GM12874 (cell line): ENCODE measurements around the gene DIS3L2.
A peak's percentile ranks its signal among the peaks of the same experiment; 100 is the strongest.

Experiments
- TF ChIP-seq, protein P1 (sequence below): IDR thresholded peaks from 2 replicates; pipeline ENCODE4 v1.5.1; 2011; ENCODE audit warnings: low read depth, mild to moderate bottlenecking, control low read depth, low read length, moderate library complexity; ENCODE audit not compliant: insufficient read depth

Gene DIS3L2

DNA sequence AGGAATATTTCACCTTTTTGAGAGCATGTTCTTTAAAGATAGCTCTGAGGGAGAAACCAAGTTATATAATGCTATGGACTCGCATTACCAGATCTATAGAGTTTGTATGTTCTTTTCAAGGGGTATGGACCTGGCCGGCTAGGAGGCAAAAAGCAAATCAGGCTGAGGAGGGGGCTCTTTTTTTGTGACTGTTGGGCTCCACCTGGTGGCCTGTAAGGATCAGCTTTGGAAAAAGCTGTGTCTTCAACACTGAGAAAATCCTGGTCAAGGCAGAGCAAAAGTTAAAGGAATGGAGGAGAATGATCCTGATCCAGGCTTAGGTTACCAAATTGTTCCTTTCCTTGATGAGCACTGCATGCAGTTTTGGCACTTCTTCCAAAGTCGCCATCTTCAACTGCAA lies 180.5 kb downstream of the DIS3L2 start:
- TF ChIP-seq, protein P1, sequence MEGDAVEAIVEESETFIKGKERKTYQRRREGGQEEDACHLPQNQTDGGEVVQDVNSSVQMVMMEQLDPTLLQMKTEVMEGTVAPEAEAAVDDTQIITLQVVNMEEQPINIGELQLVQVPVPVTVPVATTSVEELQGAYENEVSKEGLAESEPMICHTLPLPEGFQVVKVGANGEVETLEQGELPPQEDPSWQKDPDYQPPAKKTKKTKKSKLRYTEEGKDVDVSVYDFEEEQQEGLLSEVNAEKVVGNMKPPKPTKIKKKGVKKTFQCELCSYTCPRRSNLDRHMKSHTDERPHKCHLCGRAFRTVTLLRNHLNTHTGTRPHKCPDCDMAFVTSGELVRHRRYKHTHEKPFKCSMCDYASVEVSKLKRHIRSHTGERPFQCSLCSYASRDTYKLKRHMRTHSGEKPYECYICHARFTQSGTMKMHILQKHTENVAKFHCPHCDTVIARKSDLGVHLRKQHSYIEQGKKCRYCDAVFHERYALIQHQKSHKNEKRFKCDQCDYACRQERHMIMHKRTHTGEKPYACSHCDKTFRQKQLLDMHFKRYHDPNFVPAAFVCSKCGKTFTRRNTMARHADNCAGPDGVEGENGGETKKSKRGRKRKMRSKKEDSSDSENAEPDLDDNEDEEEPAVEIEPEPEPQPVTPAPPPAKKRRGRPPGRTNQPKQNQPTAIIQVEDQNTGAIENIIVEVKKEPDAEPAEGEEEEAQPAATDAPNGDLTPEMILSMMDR: peak; percentile 56

DNA sequence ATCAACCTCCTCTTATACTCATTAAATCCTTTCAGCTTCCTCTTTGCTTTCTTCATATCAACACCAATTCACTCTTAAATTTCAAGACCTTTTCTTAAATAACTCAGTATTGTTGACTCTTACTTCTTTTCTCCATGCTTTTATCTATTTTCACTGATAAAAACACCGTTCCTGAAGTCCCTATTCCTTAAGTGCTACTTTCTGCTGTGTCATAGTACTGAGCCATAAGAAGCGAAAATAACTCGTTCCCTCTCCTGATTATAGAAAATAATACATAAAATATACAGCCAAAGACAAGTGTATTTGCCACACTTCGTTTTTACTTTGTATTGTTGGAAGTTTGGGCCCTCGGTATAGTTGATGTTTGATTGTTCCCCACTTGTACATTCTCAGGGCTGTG lies 181.0 kb downstream of the DIS3L2 start:
- TF ChIP-seq, protein P1: no peak

DNA sequence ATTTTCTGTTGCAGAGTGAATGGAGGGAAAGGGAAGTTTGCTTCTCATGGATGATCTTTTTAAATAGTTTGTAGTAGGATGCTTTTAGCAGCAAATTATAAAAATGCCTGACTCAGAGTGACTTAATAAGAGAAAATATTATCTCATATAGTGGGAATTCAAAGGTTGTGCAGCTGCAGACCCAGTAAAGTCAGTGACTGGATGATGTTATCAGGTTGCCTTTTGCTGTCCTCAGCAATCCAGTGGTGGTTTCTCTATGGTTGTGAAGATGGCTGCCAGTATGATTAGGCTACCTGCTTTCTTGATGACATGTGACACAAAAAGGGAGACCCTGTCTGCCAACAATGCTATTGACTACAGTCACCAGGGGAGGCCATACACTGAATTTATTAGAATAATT lies 184.8 kb downstream of the DIS3L2 start:
- TF ChIP-seq, protein P1: no peak

DNA sequence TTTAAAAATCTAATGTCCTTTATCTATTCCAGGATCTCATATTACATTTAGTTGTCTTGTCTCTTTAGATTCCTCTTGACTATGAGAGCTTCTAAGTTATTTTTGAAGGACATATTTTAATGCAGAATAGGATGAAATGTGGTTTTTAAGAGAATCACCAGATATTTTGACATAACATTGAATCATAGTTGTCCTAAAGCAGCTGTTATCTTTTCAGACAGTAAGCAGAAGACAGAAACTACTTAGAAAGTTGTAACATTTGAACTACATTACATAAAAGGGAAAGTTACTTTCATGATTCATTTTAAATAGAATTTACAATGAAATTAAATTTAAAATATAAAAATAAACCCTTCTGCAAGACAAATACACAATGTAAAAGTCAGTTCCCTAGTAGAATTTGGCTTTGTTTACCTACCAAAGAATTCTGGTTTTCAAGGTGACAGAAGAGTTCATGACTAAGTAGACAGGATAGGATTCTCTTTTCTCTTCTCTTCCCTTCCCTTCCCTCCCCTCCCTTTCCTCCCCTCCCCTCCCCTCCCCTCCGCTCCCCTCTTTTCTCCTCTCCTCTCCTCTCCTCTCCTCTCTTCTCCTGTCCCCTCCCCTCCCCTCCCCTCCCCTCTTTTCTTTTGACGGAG lies 186.0 kb downstream of the DIS3L2 start:
- TF ChIP-seq, protein P1: no peak

DNA sequence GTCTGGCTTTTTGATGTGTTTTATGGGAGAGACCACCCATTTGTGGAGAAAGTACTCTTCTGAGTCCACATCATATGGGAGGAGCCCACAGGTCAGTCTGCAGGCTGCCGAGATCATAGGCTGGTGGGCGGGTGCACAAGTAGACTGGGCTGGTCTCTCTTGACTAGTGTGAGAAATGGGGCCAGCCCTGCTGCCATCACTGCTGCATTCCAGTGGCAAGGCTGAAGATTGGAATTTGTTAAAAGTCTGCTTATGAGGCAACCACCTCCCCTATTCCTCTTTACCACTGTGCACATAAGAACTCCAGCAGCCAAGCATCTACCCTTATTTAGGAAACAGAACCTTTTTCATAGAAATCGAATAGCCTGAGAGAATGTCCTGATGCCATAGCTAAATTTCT lies 200.7 kb downstream of the DIS3L2 start:
- TF ChIP-seq, protein P1: no peak

DNA sequence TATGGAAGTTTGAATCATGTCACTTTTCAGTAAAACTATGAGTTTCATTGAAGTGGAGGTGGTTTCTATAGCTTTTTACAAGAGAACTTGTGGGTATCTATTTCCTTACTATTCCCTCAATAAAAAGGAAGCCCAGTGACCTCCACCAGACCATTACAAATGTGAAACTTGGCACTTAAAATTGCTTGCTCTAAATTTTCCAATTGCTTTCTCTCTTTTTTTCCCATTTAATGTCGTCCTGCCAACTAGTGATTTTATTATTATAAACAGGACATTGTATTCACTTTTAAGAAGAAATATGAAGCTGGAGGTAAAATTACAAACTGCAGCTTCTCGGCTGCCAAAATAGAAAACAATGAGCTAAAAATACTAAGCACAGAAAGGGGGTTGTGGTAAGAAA lies 208.9 kb downstream of the DIS3L2 start:
- TF ChIP-seq, protein P1: no peak

DNA sequence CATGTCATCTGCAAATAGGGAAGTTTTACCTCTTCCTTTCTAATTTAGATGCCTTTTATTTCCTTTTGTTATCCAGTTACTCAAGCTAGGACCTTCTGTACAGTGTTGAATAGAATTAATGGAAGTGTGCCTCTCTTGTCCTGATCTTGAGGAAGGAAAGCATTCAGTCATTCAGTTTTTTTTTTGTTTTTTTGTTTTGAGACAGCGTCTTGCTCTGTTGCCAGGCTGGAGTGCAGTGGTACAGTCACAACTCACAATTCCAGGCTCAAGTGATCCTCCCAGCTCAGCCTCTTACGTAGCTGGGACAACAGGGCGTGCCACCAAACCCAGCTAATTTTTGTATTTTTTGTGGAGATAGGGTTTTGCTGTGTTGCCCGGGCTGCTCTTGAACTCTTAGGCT lies 213.1 kb downstream of the DIS3L2 start:
- TF ChIP-seq, protein P1: no peak
